Heart left ventricle (tissue), 13 donors: ENCODE data around the gene CDH8.

ENCODE experiments used
- CTCF ChIP-seq, 12 donors: fragments of 200-600 bp; sonication (generic) in 4 of 12; IDR thresholded peaks; one replicate each; pipeline versions ENCODE4 v1.5.0 to v1.8.0; 2018 to 2022; ENCODE audit warnings: antibody characterized with exemption in 12 of 12, mild to moderate bottlenecking in 5 of 12
- POLR2A ChIP-seq, 2 donors: fragments of 450-650 bp; IDR thresholded peaks; one replicate each; pipeline ENCODE4 v1.6.1; 2017; ENCODE audit warnings: antibody characterized with exemption in 2 of 2, mild to moderate bottlenecking in 2 of 2, moderate library complexity in 2 of 2
- donor health status: ischemic (EF 13 %, LVEDD 7.1; RV severe dilation, severe dysfunction).
- donor health status: DM: no; HTN: yes; CAD: no.
- donor health status: DM: no; HTN: no; CAD: no.
- donor health status: ischemic (EF 25% LVEDD 6.9; RV normal size, moderate dysfunction).
- donor health status: ischemic (EF 25% LVEDD 5.7; RV mildly dilated, moderate dysfunction).
- donor health status: ischemic (EF 35%, LVEDD 5.7; RV mildly dilated, moderate dysfunction).
- donor health status: nonischemic (EF 11% LVEDD 7.7; RV severe dilation, severe dysfunction).
- donor health status: DM: yes; HTN: yes; CAD: no.
- donor health status: PGD.
- donor health status: ischemic (EF 29% LVEDD 5.4; RV normal size, mild dysfunction).
- donor health status: nonischemic (EF 23%, LVEDD 6.1; RV moderate dilation, normal function).

DNA sequence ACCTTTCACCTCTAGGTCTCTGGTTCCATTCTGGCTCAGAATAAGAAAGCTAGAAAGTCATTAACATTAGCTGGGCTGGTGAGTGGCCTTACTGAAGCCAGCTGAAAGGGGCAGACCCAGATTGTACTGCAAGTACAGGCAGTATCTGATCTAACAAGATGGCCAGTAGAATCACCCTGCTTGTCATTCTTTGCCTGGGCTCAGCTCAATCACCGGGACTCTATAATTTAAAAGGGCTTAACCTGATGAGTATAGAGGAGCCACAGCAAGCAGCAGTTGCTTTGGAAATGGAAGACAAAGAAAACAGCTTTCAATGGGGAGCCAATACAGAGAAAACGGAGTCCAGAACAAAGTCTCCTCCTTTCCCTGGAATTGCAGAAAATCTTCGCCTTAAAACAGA, 13.6 kb downstream of the CDH8 start:
- TF ChIP-seq CTCF (IDR thresholded peaks at IDR 0.05) (no peak), POLR2A (IDR thresholded peaks at IDR 0.05) (no peak)
